ENCODE measurements around the gene UCK2.
A peak's percentile ranks its signal among the peaks of the same experiment; 100 is the strongest.

The UCK2 gene

DNA sequence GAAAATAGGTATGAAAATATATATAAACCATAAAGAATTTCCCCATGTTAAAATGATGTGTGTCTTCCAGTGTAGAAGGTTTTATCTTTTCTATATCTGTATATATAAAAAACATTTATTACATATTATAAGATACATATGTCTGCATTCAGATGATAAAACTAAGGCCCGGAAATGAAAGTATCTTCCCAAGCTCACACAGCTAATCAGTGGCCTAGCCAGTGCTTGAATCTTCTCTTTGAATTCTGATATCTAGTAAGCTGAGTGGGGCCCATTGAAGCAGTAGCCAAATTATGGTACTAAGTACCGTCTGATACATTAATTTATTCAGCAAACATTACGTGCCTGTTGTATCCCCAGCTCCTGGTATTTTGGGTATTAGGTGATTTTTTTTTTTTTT is 28.6 kb downstream of the UCK2 start:
- no peak for DNase-seq

GRCh38 chr1:165856606-165857005 is 29.2 kb downstream of the UCK2 start:
- no peak for DNase-seq

DNA sequence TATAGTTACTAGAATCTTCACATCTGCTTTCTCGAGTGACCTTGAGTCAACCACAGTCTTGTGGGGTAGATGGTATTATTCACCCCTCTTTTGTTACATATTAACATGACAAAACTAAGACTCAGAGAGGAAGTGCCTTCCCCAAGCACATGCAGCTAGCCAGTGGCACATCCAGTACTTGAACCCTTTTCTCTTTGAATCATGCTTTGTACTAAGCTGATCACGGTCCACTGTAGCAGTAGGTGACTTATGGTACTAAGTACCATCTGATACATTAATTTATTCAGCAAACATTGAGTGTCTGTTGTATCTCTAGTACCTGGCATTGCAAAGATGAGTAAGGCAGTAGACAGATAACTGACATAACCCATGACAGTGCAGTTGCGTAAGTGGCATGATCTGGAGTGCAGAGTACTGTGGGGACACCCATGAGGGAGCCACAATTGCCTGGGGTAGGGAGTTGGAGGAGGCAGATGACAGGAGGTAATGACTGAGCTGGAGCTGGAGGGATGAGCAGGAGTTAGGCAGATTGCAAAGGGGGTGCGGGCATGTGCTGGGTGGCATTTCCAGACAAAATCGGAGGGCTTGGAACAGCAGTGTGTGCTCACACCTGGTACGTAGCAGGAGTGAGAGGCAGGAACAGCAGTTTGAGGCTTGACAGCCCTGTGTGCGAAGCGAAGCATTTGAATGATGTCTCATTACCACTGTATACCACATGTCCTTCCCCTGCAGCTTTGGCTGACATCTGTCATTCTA is 29.8 kb downstream of the UCK2 start:
- no peak for DNase-seq

DNA sequence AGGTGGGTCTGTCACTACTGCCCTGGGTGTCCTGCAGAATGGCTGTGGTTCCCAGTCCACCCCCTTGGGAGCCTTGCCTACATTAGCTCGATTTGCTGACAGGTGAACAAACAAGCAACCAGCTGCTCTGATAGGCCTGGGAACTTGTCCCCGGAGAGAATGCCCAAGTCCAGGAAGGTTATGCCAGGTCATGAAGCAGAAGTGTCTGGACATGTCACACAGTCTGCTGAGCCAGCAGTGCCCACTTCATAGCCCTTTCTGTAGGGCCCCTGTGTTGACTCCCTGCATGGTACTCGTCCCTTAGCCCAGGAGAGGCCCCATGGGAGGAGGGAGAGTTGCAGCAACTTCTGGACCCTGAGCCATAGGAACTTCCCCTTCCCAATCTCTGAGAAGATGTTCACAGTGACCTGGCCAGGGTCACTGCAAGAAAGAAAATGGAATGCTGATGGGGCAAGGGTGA is 31.0 kb downstream of the UCK2 start:
- no peak for DNase-seq

GRCh38 chr1:165858967-165859845 is 31.8 kb downstream of the UCK2 start:
- no peak for DNase-seq

- no peak for DNase-seq
These were observed 32.7 kb downstream of the UCK2 start for GRCh38 chr1:165860065-165860464.

- DNase-seq, result no peak
These were observed 34.5 kb downstream of the UCK2 start for GRCh38 chr1:165861911-165862310.

GRCh38 chr1:165862448-165862847 is 35.0 kb downstream of the UCK2 start:
- DNase-seq, result no peak

- DNase-seq, result no peak
These were observed 35.9 kb downstream of the UCK2 start for GRCh38 chr1:165863346-165863745.

GRCh38 chr1:165865633-165866340 is 38.4 kb downstream of the UCK2 start:
- DNase-seq, result no peak

GRCh38 chr1:165869343-165869742 is 41.9 kb downstream of the UCK2 start:
- DNase-seq, result no peak

GRCh38 chr1:165871311-165872067 is 44.1 kb downstream of the UCK2 start:
- DNase-seq, result peak; percentile 99

DNA sequence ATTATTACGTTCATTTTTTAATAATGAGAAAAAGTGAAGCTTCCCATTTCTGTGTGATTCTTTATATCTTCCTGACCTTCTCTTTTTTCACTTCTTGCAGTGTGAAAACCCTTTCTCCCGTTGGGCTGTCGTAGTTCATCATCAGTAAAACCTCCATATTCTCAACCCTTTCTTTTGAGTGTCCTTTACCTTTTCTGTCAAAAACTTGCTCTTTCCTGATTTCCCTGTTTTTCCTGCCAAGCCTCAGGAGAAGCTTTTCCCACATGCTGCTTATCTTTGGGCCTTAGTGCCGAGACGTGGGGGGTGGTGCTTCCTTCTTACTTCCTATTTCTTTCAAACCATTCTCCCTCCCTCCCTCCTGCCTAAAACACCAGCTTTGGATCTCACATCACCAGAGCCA is 46.1 kb downstream of the UCK2 start:
- no peak for DNase-seq

DNA sequence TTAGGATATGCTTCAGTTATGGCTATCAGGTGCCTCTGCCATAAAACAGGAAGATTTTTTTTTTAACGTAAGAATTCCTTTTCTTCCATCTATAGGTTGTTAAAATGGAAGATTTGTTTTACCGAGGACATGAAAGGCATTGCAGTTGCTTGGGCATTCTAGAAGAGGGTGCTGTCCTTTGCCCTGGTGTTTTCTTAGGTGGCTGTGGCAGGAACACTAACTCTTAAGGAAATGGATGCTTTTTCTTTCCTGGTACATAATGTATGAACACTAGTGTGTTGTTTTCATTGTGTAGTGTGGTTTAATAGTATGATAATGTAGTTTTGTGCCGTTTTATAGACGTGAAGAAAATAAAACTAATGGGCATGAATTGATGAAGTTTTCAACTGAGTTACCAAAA is 47.2 kb downstream of the UCK2 start:
- DNase-seq, result no peak

- DNase-seq, result peak; percentile 78
These were observed 47.8 kb downstream of the UCK2 start for GRCh38 chr1:165875171-165875570.

- DNase-seq, result no peak
These were observed 48.2 kb downstream of the UCK2 start for GRCh38 chr1:165875604-165876003.

GRCh38 chr1:165876121-165876520 is 48.7 kb downstream of the UCK2 start:
- no peak for DNase-seq

GRCh38 chr1:165877411-165877810 is 50.0 kb downstream of the UCK2 start:
- DNase-seq, result no peak

GRCh38 chr1:165877940-165878556 is 50.6 kb downstream of the UCK2 start:
- no peak for DNase-seq

GRCh38 chr1:165879946-165880345 is 52.5 kb downstream of the UCK2 start:
- DNase-seq, result no peak

- no peak for DNase-seq
These were observed 53.6 kb downstream of the UCK2 start for GRCh38 chr1:165880993-165881392.

DNA sequence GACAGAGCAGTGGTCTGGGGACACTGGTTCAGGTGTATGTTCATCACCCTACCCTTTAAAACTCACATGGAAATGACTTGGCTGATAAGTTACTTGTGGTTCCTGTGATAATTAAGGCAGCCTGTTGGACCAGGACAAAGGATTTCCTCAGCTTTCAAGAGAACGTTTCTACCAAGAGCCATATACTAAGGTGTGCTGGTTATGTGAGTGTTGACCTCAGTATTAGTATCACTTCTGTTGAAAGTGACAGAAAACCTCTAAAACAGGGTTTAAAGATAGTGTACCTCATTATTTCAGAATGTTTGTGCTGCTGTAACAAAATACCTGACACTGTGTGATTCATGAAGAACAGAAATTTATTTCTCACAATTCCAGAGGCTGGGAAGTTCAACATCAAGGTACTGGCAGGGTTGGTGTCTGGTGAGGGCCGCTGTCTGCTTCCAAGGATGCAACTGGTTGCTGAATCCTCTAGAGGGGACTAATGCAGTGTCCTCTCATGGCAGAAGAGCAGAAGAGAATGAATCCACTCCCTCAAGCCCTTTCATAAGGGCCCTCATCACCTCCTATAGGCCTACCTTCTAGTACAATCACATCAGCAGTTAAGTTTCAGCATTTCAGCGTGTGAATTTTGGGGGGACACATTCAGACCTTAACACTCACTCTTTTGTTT is 54.9 kb downstream of the UCK2 start:
- DNase-seq, result no peak

All from GF-D8 (cell line).